ENCODE data around the gene COL5A2. TPM values are rescaled to one million over a fixed set of nuclear protein-coding genes. Genes with fewer than 3 reads are reported as not detected.
A peak's percentile ranks its signal among the peaks of the same experiment; 100 is the strongest.

The COL5A2 gene
- total and polyA plus RNA-seq, 2 experiments from 2014 or later = 252 to 974 TPM

DNA sequence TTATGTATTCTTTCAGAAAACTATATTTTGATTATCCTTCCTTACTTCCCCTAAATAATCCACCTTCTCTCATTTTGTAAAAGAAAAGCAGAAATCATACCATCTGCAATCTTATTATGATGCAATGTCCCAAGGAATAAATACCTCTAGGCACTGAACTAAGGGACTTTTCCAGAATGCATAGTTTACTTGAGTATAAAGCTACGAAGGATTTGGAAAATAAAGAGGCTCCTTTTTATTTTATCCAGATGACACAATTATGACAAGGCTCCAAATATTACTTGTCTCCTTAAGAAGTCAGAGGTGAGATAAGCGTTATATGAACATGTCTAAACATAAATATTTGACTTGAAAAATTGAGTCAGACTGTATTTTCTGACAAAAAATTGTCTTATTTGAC, 133.2 kb downstream of the COL5A2 start:
- H3K4me1 ChIP-seq (ENCODE audit: insufficient read depth) = peaks cover 19% of the 10 kb centered on the region
- H3K9me2 ChIP-seq (ENCODE audit: insufficient read depth) = no peaks in the 10 kb centered on the region
- TF ChIP-seq EZH2 (IDR thresholded peaks at IDR 0.05; ENCODE audit: insufficient read depth, poor library complexity, severe bottlenecking) (no peak), EZH2phosphoT487 (IDR thresholded peaks at IDR 0.05; ENCODE audit: insufficient read depth, low read depth) (no peak)
- no peak overlapping the region for H3K4me2 ChIP-seq (ENCODE audit: unreplicated experiment)
- H3K9ac ChIP-seq = no peak overlapping the region
- no peaks in the 10 kb centered on the region for H4K20me1 ChIP-seq (ENCODE audit: insufficient read depth)
- no peak for DNase-seq
- H2AFZ ChIP-seq = no peak overlapping the region
- no peak overlapping the region for H3K4me3 ChIP-seq
- H3F3A ChIP-seq (ENCODE audit: insufficient read depth) = peaks cover 68% of the 10 kb centered on the region
- WGBS, 2 experiments (ENCODE audit: low coverage in 1 of 2, low lambda C conversion rate in 2 of 2, missing lambda C conversion rate in 2 of 2) = 62 to 74% methylated on average over 2 of the region's 2 CpGs
- in situ Hi-C loops (cut with MboI) = no loop called here
- peak overlapping the region; percentile 10; the same call in 1 of the 2 replicates for H3K27ac ChIP-seq
- no peaks in the 10 kb centered on the region for H3K9me3 ChIP-seq (ENCODE audit: low read depth)
- H3K27me3 ChIP-seq (replicated peaks; ENCODE audit: insufficient read depth) = no peaks in the 10 kb centered on the region
- peaks cover 7% of the 10 kb centered on the region; the same call in 1 of the 2 replicates for H3K79me2 ChIP-seq (ENCODE audit: insufficient read depth)
- peaks cover 89% of the 10 kb centered on the region for H3K36me3 ChIP-seq (ENCODE audit: low read depth)

DNA sequence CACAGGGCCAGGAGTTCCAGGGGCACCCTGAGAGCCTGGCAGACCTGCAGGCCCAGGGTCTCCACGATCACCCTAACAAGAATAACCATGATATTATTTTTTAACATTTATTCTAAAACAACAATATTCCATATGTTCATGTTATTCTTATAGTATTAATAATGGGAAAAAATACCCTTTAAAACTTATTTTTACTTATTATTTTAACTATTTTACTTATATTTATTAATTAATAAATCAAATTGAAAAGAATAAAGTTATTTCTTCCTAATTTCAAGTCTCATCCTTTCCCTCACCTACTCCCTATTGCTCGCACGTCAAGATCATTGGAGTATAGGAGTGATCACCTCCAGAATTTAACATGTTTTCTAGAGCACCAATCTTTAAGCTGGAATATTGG, 133.7 kb downstream of the COL5A2 start:
- DNase-seq = no peak
- TF ChIP-seq EZH2phosphoT487 (IDR thresholded peaks at IDR 0.05; ENCODE audit: insufficient read depth, low read depth) = no peak

DNA sequence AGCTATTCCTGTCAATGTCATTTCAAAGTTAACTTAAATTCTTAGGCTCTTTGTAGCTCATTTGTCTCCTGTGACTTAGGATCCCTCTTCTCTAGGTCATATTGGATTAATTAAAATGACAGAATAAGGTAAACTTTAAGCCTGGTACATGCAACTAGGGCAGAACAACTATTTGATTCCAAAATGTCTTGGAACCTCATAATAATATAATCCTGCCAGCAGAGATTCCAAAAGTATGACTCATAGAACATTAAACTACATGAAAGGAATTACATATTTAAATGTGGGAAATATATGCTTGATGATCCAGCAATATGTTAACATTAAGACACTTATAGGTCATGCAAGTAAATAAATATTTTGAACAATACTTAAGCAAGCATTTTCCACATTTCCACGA, 142.0 kb downstream of the COL5A2 start:
- Histone ChIP-seq H3K9ac (no peak overlapping the region), H3K4me2 (ENCODE audit: unreplicated experiment) (no peak overlapping the region), H3K9me3 (ENCODE audit: low read depth) (no peaks in the 10 kb centered on the region), H2AFZ (no peak overlapping the region), H4K20me1 (ENCODE audit: insufficient read depth) (no peaks in the 10 kb centered on the region), H3K36me3 (ENCODE audit: low read depth) (peaks cover 89% of the 10 kb centered on the region), H3K27me3 (replicated peaks; ENCODE audit: insufficient read depth) (no peaks in the 10 kb centered on the region), H3K4me3 (no peak overlapping the region), H3F3A (ENCODE audit: insufficient read depth) (peaks cover 66% of the 10 kb centered on the region), H3K79me2 (ENCODE audit: insufficient read depth) (0 out of 2 replicates have a peak, but pooled peaks cover 7% of the 10 kb centered on the region), H3K27ac (no peak overlapping the region), H3K9me2 (ENCODE audit: insufficient read depth) (no peaks in the 10 kb centered on the region), H3K4me1 (ENCODE audit: insufficient read depth) (peaks cover 26% of the 10 kb centered on the region)
- 89 to 95% methylated on average over 1 of the region's 1 CpG for WGBS, 2 experiments (ENCODE audit: low coverage in 1 of 2, low lambda C conversion rate in 2 of 2, missing lambda C conversion rate in 2 of 2)
- peak; percentile 68 for DNase-seq
- TF ChIP-seq EZH2phosphoT487 (IDR thresholded peaks at IDR 0.05; ENCODE audit: insufficient read depth, low read depth) (no peak), EZH2 (IDR thresholded peaks at IDR 0.05; ENCODE audit: insufficient read depth, poor library complexity, severe bottlenecking) (no peak)
- in situ Hi-C loops (cut with MboI) = no loop called here

More for the DNA sequence above, 133.7 kb downstream of the COL5A2 start:
- Histone ChIP-seq H3K9me2 (ENCODE audit: insufficient read depth) (no peaks in the 10 kb centered on the region), H3K4me3 (no peak overlapping the region), H3F3A (ENCODE audit: insufficient read depth) (peaks cover 73% of the 10 kb centered on the region), H3K79me2 (ENCODE audit: insufficient read depth) (peaks cover 7% of the 10 kb centered on the region; the same call in 1 of the 2 replicates), H3K9me3 (ENCODE audit: low read depth) (no peaks in the 10 kb centered on the region), H3K27ac (peak overlapping the region; percentile 10; the same call in 1 of the 2 replicates), H3K27me3 (replicated peaks; ENCODE audit: insufficient read depth) (no peaks in the 10 kb centered on the region), H3K9ac (no peak overlapping the region), H3K4me1 (ENCODE audit: insufficient read depth) (peaks cover 19% of the 10 kb centered on the region), H3K36me3 (ENCODE audit: low read depth) (peaks cover 91% of the 10 kb centered on the region), H3K4me2 (ENCODE audit: unreplicated experiment) (no peak overlapping the region), H2AFZ (no peak overlapping the region), H4K20me1 (ENCODE audit: insufficient read depth) (no peaks in the 10 kb centered on the region)
- in situ Hi-C loops (cut with MboI) = no loop called here
- WGBS, 2 experiments (ENCODE audit: low coverage in 1 of 2, low lambda C conversion rate in 2 of 2, missing lambda C conversion rate in 2 of 2) = 97% methylated on average over 3 of the region's 3 CpGs

DNA sequence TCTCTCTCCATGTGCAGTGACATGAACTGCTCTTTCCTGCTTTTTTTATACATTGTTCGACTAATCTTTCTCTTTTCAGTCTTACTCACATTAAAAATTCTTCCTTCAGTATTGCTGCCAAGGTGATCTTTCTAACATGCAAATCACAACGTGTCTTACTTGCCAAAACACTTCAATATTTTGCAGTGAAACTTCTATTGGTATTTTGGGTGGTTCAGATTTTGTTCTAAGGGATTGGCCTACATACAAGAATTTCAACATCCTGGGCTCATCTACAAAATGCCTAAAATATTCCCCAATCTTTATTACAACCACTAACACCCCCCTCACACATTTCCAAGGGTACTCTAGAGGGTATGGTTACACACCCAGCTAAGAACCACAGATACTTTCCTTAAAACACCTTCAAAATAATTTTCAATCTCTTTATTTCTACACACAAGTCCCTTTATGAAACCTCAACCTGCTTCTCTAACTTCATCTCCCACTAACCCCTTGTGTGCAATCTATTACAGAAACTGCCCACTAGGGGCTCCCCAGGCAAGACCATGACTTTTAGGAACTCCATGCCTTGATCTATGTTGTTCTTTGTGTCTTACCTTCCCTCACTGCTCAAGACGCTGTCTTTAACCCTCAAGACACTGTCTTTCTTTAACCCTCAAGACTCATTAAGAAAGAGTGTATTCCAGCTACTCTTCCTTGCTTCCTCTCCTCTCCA, 154.5 kb downstream of the COL5A2 start:
- Histone ChIP-seq H4K20me1 (ENCODE audit: insufficient read depth) (no peaks in the 10 kb centered on the region), H3K4me1 (ENCODE audit: insufficient read depth) (peaks cover 44% of the 10 kb centered on the region), H3K9ac (peak overlapping the region; percentile 33), H3K4me2 (ENCODE audit: unreplicated experiment) (peak overlapping the region; percentile 30), H3K9me3 (ENCODE audit: low read depth) (no peaks in the 10 kb centered on the region), H3K36me3 (ENCODE audit: low read depth) (peaks cover under 1% of the 10 kb centered on the region; the same call in 1 of the 2 replicates), H3K27me3 (replicated peaks; ENCODE audit: insufficient read depth) (no peaks in the 10 kb centered on the region), H3F3A (ENCODE audit: insufficient read depth) (peaks cover 46% of the 10 kb centered on the region), H3K9me2 (ENCODE audit: insufficient read depth) (no peaks in the 10 kb centered on the region), H3K79me2 (ENCODE audit: insufficient read depth) (0 out of 2 replicates have a peak, but pooled peaks cover under 1% of the 10 kb centered on the region), H3K27ac (peak overlapping the region; percentile 49), H3K4me3 (no peak overlapping the region), H2AFZ (no peak overlapping the region)
- in situ Hi-C loops (cut with MboI) = no loop called here
- DNase-seq = peak; percentile 55
- TF ChIP-seq EZH2 (IDR thresholded peaks at IDR 0.05; ENCODE audit: insufficient read depth, poor library complexity, severe bottlenecking) (no peak), EZH2phosphoT487 (IDR thresholded peaks at IDR 0.05; ENCODE audit: insufficient read depth, low read depth) (no peak)
- 5 to 10% methylated on average over 3 of the region's 3 CpGs for WGBS, 2 experiments (ENCODE audit: low coverage in 1 of 2, low lambda C conversion rate in 2 of 2, missing lambda C conversion rate in 2 of 2)
